NCI-H69 (cell line): ENCODE results near the gene PTGR3.

Experiments used
- DNase-seq: peaks from one replicate; lab custom pipeline; 2025; lab: John Stamatoyannopoulos, UW

Gene PTGR3

DNA sequence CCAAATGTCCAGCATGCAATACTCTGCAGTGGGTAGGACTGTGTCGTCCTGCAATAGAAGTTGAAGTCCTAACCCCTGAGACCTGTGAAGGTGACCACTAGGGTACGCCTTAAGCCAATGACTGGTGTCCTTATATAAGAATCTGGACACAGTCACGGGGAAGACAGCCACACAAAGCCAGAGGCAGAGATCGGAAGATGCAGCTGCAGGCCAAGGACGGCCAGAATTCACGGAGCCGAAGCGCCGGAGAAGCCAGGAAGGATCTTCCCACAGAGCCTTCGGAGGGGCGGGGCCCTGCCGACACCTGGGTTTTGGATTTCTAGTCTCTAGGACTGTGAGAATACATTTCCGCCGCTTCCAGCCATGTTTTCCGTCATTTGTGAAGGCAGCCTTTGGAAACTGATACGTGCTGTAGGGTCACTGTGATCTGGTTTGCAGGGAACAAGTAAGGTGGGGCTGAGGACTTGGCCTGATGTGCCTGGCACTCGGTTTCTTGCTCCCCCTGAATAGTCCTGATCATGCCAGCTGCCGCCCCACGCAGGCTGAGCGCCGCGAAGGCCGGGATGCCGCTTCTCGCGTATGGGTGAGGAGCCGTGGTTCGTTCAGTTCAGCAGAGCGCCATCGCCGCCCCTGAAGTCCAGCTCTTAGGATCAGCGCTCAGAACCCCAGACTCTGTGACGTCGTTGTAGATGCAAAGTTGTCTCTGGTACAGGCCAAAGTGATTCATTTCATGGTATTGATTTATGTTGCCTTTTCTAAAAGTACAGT is 38.7 kb downstream of the PTGR3 start:
- no peak for DNase-seq

DNA sequence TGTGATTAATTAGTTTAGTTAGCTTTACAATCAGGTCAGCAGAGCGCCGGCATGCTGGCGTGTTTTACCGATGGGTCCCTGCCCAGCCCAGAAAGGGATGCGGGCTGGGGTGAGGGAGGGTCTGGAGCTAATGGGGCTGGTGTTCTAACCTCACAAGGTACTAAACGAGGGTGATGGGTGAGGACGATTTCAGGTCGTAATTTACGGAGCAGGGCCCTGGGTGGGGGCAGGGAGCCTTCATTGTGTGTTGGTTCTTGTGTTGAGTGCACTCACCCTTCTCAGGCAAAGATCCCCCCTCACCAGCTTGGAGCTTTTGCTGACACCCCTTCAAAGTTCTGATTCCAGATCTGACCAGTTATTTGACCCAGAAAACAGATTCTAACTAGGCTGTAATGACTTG is 39.5 kb downstream of the PTGR3 start:
- DNase-seq, result no peak

DNA sequence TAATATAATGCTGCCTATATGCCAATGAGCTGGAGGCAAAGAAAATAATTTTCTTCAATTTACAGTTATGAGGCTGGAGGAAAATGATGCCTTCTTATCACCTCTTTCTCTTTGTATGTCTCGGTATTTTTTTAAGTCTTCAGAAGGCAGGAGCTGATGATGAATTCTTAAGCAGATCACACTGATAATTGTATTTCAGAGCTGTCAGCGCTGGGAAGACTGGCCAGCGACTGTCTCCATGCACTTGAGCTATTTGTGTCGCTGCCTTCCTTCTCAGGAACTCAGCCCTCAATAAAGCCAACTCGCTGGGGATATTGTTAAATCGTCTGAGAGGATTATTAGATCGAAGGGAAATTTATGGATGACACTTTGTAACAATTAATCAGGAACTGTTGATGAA is 40.3 kb downstream of the PTGR3 start:
- DNase-seq, result no peak

DNA sequence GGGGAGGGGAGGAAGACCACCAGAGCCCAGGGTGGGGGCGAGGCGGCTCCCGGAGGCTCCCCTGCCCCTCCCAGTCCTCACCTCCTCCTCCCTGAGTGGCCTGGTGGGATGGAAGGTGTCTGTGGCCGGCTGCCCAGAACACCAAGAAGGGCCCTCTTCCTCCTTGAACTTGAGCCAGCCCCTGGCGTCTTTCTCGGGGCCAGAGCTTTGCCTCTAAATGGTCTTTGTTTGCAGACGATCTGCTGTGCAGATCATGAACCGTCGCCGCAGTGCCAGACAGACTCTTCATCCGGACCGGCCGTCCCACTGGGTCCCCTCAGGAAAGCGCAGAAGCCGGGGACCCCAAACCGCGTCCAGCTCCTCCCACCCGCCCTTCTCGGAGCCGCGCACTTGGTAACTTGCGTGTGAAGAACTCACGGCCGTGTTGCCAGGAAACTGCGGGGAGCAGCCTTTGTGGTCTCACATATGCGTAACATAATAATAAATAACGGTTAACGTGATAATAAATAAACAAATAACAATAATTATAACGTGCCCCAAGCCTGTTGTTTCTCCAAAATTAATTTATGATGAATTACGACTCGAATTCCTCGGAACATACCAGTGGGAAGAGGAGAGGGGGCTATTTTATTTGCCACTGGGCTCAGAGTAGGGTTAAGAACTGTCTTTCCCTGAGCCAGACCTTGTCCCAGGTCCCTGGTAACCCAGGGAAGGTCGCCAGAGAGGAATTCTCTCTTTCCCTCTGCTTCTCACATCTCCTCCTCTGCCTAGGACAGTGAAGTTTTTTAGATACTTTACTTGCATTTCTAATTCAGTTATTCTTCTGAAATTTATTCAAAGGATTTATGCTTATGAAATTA is 41.0 kb downstream of the PTGR3 start:
- DNase-seq, result peak; percentile 89

DNA sequence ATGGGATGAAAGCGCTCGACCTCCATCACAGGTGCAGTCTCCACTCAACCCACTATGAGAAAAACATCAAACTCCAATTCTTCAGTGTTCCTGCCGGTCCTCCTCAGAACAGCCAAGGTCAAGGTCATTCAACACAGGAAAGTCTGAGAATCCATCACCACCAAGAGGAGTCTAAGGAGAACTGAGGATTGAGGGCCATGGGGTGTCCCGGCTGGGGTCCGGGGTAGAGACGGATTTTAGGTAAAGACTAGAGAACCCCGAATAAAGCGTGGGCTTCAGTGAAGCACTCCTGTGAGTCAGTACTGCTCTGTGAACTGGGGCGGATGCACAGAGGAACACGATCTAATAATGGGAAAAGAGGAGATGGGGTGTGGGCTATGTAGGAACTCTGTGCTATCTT is 41.8 kb downstream of the PTGR3 start:
- no peak for DNase-seq

DNA sequence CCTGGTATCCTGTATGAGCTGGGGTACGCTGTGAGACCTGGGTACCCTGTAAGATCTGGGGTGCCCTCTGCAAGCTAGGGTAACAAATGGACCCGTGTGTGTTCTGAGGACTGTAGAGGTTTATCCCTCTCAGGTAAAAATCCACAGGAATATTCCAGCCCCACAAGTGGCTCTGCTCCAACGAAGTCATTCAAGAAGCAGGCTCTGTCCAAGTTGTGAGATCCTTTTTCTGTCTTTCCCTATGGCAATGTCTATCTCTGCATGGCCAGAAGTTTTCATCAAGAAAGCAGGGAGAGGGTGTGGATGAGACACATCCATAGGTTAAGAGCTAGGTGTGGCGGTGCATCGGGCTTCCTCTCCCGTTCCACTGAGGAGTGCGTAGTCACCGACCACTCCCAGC is 43.0 kb downstream of the PTGR3 start:
- no peak for DNase-seq

DNA sequence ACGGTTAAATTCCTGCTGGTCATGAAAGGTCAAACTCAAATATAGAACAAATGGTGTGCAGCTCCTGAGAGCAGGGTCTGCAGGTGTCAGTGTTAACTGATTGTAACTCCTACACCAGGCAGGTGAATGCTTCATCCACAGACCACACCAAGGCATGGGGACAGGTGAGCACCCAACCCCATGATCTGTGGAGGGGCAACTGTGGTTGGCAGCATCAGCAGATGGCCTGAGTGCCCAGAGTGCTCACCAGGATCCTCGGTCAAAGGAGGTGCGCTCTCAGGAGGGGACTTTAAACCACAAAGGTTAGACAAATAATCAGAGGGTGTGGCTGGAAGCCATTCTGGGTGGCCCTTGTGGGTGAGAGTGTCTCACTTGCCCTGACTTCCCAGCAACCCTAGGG is 44.5 kb downstream of the PTGR3 start:
- no peak for DNase-seq

DNA sequence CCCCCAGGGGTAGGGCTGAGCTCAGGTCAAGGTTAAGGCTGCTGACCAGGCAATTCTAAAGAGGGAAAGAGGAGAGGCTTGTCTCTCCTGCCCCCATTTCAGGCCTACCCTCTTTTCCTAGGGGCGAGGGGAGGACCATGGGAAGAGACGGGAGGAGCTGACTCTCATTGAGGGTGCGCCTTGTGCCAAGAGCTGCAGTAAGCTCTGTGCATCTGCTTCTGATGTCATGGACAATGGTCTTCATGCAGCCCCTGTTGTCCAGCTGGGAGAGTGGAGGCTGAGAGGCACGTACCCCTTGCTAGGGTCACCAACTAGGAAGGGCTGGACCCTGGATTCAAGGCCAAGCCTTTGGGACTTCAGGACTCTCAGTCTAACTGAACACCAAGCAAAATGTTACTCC is 45.2 kb downstream of the PTGR3 start:
- no peak for DNase-seq

DNA sequence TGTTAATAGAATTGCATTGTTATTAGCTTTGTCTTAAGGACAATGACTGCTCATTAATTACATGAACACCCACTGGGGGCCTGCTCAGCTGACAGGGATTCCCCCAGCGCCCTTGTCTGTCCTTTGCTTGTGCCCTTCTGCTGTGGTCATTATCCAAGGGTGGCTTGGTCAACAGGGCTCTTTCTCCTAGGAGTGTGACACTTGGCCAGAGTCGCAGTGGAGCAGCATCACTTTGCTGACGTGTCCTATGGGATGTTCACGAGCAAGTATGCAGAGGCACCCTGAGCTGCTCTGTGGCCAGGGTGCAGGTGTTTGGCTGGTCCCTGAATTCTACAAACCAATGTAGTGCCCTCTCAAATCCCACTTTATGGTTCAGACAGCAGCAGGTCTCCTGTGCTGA is 46.0 kb downstream of the PTGR3 start:
- DNase-seq, result no peak

DNA sequence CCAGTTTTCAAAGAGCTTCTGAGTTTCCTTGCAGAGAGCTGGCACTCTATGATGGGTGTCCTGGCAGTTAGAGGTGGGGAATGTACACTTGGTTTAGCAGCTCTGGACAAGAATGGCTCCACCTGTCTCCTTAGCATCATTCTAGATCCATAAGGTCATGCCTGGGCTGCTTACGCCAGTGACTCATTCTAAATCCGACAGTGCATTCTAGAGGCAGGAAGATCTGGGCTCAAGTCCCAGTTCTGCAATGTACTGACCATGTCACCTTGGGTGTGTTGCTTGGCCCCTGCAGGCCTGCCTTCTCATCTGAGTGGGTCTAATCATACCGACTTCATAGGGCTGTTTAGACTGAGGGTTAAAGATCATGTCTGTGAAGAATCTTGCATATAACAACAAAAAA is 46.5 kb downstream of the PTGR3 start:
- DNase-seq, result no peak

DNA sequence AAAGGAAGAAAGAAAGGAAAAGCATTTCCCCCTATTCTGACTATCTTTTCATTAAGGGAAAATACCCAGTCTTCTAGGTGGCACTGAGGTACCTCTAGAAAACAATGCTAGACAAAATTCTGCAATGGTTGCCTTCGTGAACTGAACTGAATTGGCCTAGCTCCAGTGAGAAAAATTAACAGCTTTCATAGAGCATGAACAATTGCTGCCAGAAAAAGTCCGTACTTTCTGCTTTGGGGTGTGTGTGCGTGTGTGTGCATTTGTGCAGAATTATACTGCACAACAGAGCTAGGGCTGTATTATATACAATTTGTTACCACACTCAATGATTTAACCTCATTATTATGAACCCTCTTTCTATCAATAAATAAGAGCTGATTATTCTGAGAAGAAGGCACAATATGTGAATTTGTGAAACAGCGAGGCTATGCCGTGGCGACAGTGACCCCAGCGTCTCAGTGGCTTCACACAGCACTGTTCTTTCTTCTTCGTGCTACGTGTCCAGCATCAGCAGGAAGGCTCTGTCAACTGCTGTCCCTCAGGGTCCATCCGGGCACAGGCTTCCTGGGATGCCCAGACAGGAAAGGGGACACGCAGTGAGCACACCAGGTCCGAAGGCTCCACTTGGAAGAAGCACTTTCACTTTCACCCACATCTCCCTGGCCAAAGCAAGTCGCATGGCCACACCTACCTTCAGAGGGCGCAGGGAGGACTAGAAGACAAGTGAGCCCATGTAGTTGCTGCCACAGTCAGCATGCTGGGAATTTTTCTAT is 47.5 kb downstream of the PTGR3 start:
- peak; percentile 18 for DNase-seq

DNA sequence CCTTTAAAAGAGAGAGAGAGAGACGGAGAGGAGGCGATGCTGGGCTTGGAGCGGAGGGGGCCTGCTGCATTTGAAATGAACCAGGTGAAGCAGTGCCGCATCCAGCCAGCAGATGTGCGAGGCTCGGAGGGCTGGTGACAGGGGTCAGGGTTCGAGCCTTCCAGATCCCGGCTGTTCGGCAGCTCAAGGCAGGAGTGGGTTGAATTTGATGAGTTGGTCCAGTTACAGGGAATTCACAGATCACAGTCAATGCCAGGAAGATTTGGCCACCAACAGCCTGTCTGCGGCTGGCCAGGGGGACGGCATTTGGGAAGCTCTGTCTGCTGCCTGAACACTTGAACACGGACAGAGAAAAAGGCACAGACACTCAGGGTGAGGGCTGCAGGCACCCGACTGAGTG is 48.6 kb downstream of the PTGR3 start:
- no peak for DNase-seq

DNA sequence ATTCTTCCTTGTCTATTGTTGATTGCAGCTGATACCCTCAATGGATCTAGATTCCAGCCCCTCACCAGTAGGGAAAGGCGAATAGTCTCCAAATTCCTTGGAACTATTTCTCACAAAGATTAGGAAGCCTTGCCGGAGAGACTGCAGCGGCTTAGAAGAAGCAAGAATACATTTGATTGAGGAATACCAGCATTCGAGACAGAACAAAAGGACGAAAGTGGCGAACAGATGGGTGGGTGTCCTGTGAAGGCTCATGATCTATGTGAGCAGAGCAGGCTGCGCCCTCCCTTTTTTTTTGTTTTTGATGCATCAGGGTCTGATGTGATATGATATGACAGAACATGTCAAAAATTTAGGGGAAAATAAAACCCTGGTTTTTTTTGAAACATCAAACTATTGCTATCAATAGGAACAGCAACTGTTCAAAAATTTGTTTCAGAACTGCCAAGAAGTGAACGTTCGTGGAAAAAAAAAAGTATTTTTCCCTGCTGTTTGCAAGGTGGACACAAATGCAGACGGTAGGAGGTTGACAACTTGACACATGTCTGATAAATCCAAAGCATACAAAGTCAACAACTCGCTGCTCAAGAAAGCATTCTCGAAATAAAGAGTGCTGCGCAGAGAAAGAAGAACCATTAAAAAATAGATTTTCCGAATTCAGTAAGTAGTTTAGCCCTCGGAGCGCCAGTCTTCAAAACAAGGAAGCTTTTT is 49.1 kb downstream of the PTGR3 start:
- no peak for DNase-seq

DNA sequence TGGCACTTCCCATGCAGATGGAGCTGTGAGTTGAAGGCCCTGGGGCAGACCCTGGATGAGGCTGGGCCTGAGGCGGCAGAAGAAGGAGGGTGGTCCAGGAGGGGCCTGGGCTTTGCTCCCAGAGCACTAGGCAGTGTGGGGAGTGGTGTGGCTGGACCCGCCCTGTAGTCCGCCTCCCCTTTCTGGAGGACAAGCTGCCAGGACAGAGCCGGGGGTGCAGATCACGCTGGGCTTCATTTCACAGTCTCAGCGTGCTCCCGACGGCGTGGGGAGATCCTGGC is 49.8 kb downstream of the PTGR3 start:
- no peak for DNase-seq
